Esophagus squamous epithelium (tissue), 5 donors: ENCODE measurements around the gene SLC19A1. TPM values are rescaled to one million over a fixed set of nuclear protein-coding genes. Genes with fewer than 3 reads are reported as not detected.
A peak's percentile ranks its signal among the peaks of the same experiment; 100 is the strongest.

Source experiments
- DNase-seq: peaks from one replicate; lab custom pipeline; 2025; lab: John Stamatoyannopoulos, UW
- H3K27ac ChIP-seq, 4 donors: fragments of 200-600 bp; sonication (generic); one replicate each; pipeline ENCODE4 v1.5.1; 2016 to 2019; ENCODE audit warnings: mild to moderate bottlenecking in 1 of 4
- H3K27me3 ChIP-seq, 4 donors: fragments of 200-600 bp; sonication (generic); 1 replicate in 3 of 4; 2 replicates in 1 of 4; pipeline versions ENCODE4 v1.5.1 to v1.6.0; 2017 to 2021; ENCODE audit warnings: antibody characterized with exemption in 1 of 4
- H3K36me3 ChIP-seq, 3 donors: fragments of 200-600 bp; sonication (generic); one replicate each; pipeline ENCODE4 v1.5.1; 2016 to 2019
- H3K4me1 ChIP-seq, 3 donors: fragments of 200-600 bp; sonication (generic); one replicate each; pipeline ENCODE4 v1.5.1; 2017 to 2019
- H3K4me3 ChIP-seq, 4 donors: fragments of 200-600 bp; sonication (generic); 1 replicate in 3 of 4; 2 replicates in 1 of 4; pipeline ENCODE4 v1.5.1; 2016 to 2019; ENCODE audit warnings: mild to moderate bottlenecking in 2 of 4, moderate library complexity in 1 of 4
- H3K9me3 ChIP-seq, 3 donors: fragments of 200-600 bp; sonication (generic); one replicate each; pipeline ENCODE4 v1.5.1; 2016 to 2019
- CTCF ChIP-seq, 6 experiments: fragments of 450-650 bp in 4 of 6; fragments of 200-600 bp in 2 of 6; sonication (generic) in 2 of 6; IDR thresholded peaks; one replicate each; pipeline ENCODE4 v1.5.1; 2016 to 2019; ENCODE audit warnings: antibody characterized with exemption in 6 of 6, mild to moderate bottlenecking in 4 of 6, moderate library complexity in 4 of 6
- POLR2A ChIP-seq, 4 donors: fragments of 450-650 bp; IDR thresholded peaks; one replicate each; pipeline ENCODE4 v1.6.1; 2017; ENCODE audit warnings: antibody characterized with exemption in 4 of 4, mild to moderate bottlenecking in 4 of 4, moderate library complexity in 3 of 4
- WGBS, 2 donors: methylation state at CpG; one replicate each; pipeline ENCODE4 v1.1.5; 2018; 5-methylcytosine and 5-hydroxymethylcytosine counted together
- intact Hi-C: fragments of 100-400 bp; cut with DNase I; formaldehyde crosslinking; loops from one replicate; pipeline ENCODE4 v1.15.0; 2022
- total RNA-seq, 4 donors: library from RNA; depleted of rRNA; stranded (reverse); fragments of >200 nt; gene quantifications; one replicate each; pipeline ENCODE4 v1.1.0, GENCODE V29; 2016
- donor health status: DM: yes; HTN: yes; CAD: no.

Gene SLC19A1
- total RNA-seq, 4 donors from 2014 or later: 1.6 to 4.6 (median 2.9) TPM

GRCh38 chr21:45555251-45555556 is 13.0 kb upstream of the SLC19A1 start:
- Histone ChIP-seq H3K27ac (peak overlapping the region; percentile 56 to 94 (median 78)), H3K27me3 (peaks cover 0 to 48% (median 0%) of the 10 kb centered on the region in 4 donors), H3K9me3 (no peaks in the 10 kb centered on the region), H3K36me3 (no peaks in the 10 kb centered on the region), H3K4me3 (peak overlapping the region; percentile 23 to 70 (median 42)), H3K4me1 (peaks cover 6 to 39% (median 15%) of the 10 kb centered on the region in 3 donors)
- no peak for DNase-seq
- no peak for TF ChIP-seq POLR2A (IDR thresholded peaks at IDR 0.05)
- TF ChIP-seq CTCF (IDR thresholded peaks at IDR 0.05): no peak
- intact Hi-C loops: loop anchor here (5.0 kb wide), 2 partner anchors 42 to 267 kb away; no protein-coding TSS in a partner anchor
- no CpG with 5 or more reads among the region's 34 CpGs for WGBS, 2 donors

GRCh38 chr21:45554477-45555175 is 12.4 kb upstream of the SLC19A1 start:
- no peak for DNase-seq
- H3K36me3 ChIP-seq: no peaks in the 10 kb centered on the region
- peaks cover 0 to 47% (median 0%) of the 10 kb centered on the region in 4 donors for H3K27me3 ChIP-seq
- TF ChIP-seq POLR2A (IDR thresholded peaks at IDR 0.05) (peak in 1 of 4 donors; percentile 50), CTCF (IDR thresholded peaks at IDR 0.05) (peak; percentile 76 to 93 (median 90))
- no peaks in the 10 kb centered on the region for H3K9me3 ChIP-seq
- H3K4me1 ChIP-seq: peaks cover 6 to 44% (median 15%) of the 10 kb centered on the region in 3 donors
- H3K27ac ChIP-seq: peak overlapping the region; percentile 44 to 83 (median 52)
- WGBS, 2 donors: 0 to 1% methylated on average over 7 to 18 of the region's 53 CpGs
- H3K4me3 ChIP-seq: peak overlapping the region; percentile 30 to 82 (median 52)
- intact Hi-C loops: loop anchor here (5.0 kb wide), 2 partner anchors 43 to 268 kb away; no protein-coding TSS in a partner anchor

- intact Hi-C loops: no loop called here
- Histone ChIP-seq H3K4me3 (no peak overlapping the region), H3K4me1 (peaks cover 6 to 44% (median 15%) of the 10 kb centered on the region in 3 donors), H3K9me3 (no peaks in the 10 kb centered on the region), H3K36me3 (no peaks in the 10 kb centered on the region), H3K27me3 (peaks cover 0 to 36% (median 0%) of the 10 kb centered on the region in 4 donors), H3K27ac (no peak overlapping the region)
- TF ChIP-seq CTCF (IDR thresholded peaks at IDR 0.05) (no peak), POLR2A (IDR thresholded peaks at IDR 0.05) (no peak)
- WGBS, 2 donors: 84 to 97% methylated on average over 4 to 6 of the region's 29 CpGs
- DNase-seq: no peak
These were observed 10.6 kb upstream of the SLC19A1 start for GRCh38 chr21:45552696-45553391.

GRCh38 chr21:45551783-45552695 is 9.8 kb upstream of the SLC19A1 start:
- H3K36me3 ChIP-seq: no peaks in the 10 kb centered on the region
- TF ChIP-seq CTCF (IDR thresholded peaks at IDR 0.05) (no peak), POLR2A (IDR thresholded peaks at IDR 0.05) (no peak)
- WGBS, 2 donors: 78% methylated on average over 6 to 15 of the region's 35 CpGs
- no peak overlapping the region for H3K4me3 ChIP-seq
- intact Hi-C loops: no loop called here
- H3K27ac ChIP-seq: peak overlapping the region in 2 of 4 donors; percentile 50 to 72
- H3K27me3 ChIP-seq: peaks cover 0 to 30% (median 0%) of the 10 kb centered on the region in 4 donors
- no peak for DNase-seq
- H3K9me3 ChIP-seq: no peaks in the 10 kb centered on the region
- H3K4me1 ChIP-seq: peaks cover 6 to 44% (median 15%) of the 10 kb centered on the region in 3 donors
